Frontal cortex (tissue), 4 donors: ENCODE results near the gene RASGRF2. TPM values are rescaled to one million over a fixed set of nuclear protein-coding genes. Genes with fewer than 3 reads are reported as not detected.
"Not testable (repeated sequence)": the region's sequence is repeated elsewhere in the genome, so short reads cannot be mapped to it uniquely, and the experiment has no call there.

Experiments used
- DNase-seq, 2 donors: peaks; one replicate each; pipeline ENCODE4 v3.0.0; 2012; ENCODE audit warnings: low spot score in 2 of 2
- FAIRE-seq: peaks from 2 replicates; lab custom pipeline; 2012; peaks lifted over from hg19 to GRCh38; lab: Jason Lieb, UNC
- total RNA-seq: library from RNA; depleted of rRNA; stranded (reverse); fragments of >200 nt; gene quantifications from one replicate; pipeline ENCODE4 v1.2.3, GENCODE V29; 2014
- donor health status: control.
- donor health status: control.
- donor health status: control.

RASGRF2 gene
- total RNA-seq, 1 donor from 2014 or later: 12.2 TPM

DNA sequence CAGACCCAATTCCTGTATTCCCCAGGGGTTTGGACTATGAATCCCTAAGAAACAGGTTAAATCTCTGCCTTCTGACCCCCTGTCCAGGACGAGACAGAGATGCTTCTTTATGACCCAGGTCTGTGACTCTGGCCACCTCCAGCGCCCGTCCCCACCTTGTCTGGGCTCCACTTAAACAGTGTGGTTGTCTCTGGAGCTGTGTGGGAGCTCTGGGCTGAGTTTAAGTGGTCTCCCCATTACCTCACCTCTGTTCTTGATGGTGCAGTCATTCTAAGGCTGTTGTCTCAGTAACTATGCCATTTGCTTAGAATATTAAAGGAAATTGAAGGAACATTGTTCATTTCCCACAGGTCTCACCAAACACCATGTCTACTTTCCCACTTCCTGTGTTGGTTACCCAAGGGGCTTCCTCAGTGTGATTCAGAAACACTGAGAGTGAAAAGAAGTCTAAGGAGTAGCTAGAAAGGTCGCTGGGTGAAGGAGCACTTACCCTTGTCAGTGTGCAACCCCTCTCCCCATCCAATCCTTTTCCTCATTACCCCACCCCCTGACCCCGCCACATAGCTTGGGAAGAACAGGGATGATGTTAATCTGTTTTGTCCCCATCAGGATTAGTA is 145.2 kb downstream of the RASGRF2 start:
- FAIRE-seq: no peak
- DNase-seq: no peak

DNA sequence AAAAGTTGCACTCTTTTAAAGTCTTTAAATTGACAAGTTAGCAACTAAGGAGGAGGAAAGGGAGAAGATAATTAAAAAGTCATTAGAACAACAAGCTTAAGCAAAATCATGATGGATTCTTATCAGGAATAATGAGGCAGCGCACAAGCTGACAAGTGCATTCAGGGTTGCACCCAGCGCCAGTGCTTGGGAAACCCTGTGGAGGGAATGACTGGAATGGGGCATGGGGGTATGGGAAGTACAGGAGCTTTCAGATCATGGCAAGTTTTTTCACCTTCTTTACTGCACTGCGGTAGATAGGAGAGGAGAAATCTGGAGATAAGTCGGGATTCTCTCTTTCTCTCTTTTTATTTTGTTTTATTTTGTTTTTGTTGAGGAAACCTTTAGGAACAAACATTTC is 155.1 kb downstream of the RASGRF2 start:
- DNase-seq: no peak
- no peak for FAIRE-seq

DNA sequence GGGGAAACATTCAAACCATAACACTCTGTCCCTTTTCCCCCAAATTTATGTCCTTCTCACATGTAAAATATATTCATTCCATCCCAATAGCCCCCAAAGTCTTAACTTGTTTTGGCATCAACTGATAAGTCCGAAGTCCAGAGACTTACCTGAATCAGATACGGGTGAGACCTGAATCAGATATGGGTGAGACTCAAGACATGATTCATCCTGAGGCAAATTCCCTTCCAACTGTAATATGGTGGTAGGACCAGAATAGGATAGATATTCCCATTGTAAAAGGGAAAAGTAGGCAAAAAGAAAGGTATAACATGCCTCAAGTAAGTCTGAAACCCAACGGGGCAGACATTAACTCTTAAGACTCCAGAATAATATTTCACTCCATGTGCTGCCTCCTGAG is 157.4 kb downstream of the RASGRF2 start:
- DNase-seq (no peak), FAIRE-seq (no peak)

DNA sequence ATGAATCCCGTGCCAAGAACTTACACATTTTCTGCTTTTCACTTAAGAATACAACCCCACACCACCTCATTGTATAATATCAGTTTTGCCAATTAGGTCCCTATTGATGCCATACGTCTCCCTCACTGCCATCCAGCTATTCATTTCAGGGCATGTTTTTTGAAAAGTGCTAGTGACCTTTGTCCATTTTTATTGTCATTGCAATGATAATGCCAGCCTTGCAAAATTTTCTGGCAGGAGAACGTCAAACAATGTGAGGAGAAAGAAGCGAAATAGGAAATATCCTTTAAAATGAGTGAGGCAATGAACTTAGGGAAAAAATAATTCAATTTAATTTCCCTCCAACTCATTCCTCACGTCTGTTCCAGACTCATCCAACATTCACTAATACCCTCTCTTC is 161.1 kb downstream of the RASGRF2 start:
- DNase-seq: no peak
- FAIRE-seq: no peak

DNA sequence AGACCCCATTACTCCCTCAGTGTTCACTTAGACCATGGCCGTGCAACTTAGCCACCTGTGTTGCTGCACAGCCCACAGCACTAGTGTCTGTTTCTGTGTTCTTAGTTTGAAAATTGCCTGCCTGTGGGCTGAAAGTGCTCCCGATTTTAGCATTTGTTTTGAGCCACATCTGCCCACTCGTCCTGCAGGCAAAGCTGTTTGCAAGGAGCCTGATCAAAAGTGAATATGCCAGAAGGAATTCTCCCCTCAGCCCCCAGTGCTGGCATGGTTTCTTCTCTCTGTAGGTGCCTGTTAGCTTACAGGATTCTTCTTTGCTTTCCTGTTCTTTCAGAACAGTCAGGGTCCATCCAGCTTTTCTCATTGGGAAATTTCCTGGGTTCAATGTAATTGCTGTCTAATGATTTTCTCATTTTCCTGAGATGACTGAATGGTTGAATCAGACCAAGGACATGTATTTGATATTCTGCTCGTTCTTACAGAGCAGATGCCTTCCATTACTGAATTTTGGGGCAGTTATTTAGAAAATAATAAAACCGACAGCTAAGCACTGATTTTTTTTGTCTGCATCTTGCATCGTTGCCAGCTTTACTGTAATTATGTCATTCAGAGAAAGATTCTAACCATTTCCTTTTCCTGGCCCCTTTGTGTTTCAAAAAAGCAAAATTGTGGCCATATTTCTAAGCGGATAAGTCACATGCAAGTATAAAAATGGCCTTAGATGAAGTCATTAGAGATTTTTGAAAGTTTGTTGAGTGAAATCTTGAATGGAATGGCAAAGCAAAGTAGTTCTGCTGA is 161.9 kb downstream of the RASGRF2 start:
- FAIRE-seq: no peak
- no peak for DNase-seq

DNA sequence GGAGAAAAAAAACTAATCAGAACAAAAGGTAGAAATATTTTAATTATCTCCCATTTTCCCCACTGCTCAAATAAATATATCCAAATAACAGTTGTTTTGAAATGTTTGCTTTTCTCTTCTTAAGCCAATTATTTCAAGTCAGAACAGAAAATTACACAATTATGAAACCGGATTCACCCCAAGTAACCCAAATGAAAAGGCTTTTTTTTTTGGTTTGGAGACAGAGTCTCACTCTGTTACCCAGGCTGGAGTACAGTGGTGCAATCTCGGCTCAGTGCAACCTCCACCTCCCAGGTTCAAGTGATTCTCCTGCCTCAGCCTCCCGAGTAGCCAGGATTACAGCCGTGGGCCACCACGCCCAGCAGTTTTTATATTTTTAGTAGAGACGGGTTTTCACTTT is 164.5 kb downstream of the RASGRF2 start:
- DNase-seq, FAIRE-seq: not testable (repeated sequence)

DNA sequence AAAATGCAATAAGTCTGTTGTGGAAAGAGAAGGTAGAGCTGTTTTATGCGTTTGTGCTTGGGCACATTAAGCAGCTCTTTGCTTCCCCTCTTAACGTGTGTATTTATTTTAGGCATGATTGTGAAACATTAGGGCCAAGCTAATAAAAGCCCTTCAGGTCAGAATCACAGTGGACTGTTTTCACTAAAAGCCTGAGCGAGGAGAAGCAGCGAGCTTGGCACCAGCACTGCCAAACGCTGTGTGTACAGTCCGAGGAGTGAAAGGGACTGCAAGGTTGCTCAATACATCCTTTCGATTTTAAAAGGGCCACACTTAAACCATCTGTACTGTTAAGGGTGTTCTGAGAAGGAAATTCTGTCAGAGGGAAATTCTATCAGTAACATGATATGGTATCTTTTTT is 165.8 kb downstream of the RASGRF2 start:
- DNase-seq (no peak), FAIRE-seq (no peak)

DNA sequence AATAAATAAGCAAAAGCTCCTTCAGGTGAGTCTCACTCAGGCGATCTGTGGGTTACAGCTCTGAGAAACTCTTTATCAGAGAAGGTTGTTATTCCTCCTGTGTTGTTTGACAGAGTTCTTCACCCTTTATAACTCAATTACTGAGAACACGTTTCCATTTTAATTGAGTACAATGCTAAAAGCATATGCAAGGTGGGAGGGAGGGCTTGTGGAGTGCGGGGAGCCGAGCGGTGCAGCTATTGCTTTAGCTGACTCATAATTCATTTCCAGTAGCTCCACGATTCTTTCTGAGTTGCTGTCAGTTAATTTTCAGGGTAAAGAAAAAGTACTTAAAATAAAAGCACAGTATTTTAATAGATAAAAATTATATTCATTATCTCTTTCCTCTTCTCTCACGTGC is 168.3 kb downstream of the RASGRF2 start:
- FAIRE-seq (no peak), DNase-seq (no peak)

DNA sequence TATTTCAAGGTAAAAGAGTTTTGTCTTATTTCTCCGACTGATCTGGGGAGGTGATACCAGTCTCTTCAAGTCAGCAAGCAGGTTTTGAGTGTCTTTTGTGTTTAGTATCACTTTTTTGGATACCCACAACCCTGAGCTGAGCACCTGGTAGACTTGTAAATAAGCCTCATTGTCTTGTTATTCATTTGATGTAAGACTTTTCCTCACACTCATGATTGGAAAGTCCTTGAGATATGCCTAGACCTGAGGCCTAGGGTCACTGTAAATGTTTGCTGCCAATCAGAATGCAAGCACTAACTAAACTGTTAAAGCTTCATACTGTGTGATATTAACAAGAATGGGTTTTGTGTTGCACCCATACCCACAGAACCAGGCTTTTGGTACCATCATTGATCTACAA is 172.2 kb downstream of the RASGRF2 start:
- FAIRE-seq (no peak), DNase-seq (no peak)

DNA sequence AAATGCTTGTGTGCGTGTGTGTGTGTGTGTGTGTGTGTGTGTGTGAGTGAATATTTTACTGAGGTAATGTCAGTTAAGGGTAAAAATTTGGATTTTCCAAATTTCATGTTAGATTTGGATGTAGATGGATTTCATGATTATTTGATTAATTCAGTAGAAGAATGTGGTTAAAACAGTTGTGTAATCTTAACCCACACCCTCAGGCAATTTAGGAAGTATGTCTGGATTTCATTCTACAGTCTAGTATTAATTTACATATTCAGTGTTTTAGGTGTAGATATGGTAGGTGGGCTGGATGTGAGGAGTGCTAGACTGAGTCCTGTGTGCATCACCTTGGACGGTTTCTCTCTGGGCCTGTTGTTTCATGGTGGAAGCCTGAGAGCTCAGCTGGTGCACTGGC is 173.9 kb downstream of the RASGRF2 start:
- FAIRE-seq: no peak
- DNase-seq: no peak

DNA sequence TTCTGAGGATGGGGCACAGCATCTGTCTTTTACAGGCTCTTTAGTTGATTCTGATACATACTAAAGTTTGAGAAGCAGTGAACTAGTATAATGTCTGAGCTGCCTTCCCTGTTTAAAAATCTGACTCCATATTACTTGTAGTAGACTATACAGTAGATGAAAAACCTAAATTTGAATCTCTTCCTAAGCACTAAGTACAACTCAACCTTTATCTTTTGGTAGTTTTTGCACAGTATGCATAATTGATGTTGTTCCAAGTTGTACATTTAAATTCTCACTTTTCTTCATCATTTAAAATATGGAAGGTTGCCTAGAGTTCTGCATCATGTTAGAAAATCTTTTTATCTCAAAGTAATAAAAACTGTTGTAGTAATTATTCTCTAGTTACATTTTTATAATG is 174.4 kb downstream of the RASGRF2 start:
- FAIRE-seq (no peak), DNase-seq (no peak)

DNA sequence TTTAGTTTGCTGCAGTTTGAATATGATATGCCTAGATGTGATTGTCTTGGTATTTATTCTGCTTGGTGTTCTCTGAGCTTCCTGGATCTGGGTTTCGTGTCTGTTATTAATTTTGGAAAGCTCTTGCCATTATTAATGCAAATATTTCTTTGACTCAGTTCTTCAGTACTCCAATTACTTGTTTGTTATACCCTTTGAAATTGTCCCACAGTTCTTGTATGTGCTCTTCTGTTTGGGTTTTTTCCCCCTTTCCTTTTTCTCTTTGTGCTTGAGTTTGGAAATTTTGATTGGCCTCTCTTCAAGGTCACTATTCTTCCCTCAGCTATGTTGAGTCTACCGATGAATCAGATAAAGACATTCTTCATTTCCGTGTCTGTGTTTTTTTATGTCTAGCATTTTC is 176.4 kb downstream of the RASGRF2 start:
- FAIRE-seq: no peak
- no peak for DNase-seq

DNA sequence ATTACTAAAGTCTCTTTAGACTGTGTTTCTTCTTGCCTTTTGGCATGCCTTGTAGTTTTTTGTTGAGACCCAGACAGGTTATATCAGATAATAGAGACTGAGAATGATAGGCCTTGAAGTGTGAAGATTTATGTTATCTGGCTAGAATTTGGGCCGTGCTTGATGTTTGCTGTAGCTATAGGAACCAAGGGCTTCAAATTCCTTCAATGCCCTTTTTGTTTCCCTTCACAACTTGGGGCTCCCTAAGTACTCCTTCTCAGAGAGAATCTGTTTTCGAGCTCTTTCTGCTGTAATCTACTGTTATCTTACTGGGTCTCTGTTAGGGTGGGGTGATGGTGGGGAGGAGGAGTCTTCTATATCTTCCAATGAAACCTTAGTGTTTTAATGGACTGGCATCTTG is 177.7 kb downstream of the RASGRF2 start:
- DNase-seq (no peak), FAIRE-seq (no peak)

DNA sequence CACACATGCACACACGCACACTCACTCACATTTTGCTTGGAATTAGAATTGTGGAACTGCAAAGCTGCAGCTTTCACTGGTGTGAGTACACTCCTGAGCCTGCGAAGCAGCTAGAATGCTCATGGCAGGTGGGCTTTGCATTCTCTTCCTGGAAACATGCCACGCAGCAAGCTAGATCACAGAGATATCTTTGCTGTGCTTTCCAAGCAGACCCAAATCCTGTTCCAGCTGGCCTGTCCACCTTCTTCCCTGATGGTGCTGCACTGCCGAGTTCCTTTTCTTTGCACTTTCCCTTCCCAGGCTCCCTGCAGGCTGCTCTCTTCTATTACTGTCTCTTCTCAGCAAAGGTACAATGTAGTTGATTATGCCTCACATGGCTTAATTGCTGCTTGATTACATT is 180.3 kb downstream of the RASGRF2 start:
- no peak for DNase-seq

DNA sequence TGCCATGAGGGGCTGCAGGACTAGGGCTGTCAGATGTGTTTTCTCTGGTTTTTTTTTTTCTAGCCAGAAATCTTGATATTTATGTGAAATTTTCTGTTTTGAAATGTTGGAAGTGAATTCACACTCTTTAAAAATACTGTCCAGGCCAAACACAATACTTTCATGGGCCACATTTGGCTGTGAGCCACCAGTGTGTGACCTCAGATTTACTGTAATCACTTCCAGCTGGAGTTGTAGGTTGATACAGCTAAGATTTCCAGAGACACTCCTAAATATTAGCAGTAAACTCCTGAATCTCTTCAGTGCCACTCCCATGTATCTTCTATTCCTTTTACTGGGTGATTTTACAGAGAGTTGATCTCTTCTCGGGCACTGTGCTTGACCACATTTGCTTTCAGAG is 180.8 kb downstream of the RASGRF2 start:
- no peak for FAIRE-seq
- no peak for DNase-seq

More for the DNA sequence above, 180.3 kb downstream of the RASGRF2 start:
- FAIRE-seq: no peak

DNA sequence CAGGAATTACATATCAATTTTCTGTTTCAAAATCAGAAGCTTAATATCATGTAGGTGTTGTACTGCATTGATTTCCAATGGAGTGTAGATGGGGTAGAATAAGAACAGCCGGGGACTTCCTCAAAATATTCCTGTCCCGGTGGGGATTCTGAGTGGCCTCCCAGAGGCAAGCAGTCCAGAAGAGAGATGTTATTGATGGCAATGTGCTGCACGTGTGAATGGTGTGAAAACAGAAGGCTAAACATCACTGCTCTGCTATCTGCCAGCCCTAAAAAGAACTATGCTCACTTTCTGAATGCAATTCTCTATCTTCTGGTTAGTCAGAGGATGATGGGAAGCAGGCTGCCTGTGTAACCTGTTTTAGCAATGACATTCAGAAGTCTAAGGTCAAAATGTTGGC is 181.9 kb downstream of the RASGRF2 start:
- DNase-seq (no peak), FAIRE-seq (no peak)

DNA sequence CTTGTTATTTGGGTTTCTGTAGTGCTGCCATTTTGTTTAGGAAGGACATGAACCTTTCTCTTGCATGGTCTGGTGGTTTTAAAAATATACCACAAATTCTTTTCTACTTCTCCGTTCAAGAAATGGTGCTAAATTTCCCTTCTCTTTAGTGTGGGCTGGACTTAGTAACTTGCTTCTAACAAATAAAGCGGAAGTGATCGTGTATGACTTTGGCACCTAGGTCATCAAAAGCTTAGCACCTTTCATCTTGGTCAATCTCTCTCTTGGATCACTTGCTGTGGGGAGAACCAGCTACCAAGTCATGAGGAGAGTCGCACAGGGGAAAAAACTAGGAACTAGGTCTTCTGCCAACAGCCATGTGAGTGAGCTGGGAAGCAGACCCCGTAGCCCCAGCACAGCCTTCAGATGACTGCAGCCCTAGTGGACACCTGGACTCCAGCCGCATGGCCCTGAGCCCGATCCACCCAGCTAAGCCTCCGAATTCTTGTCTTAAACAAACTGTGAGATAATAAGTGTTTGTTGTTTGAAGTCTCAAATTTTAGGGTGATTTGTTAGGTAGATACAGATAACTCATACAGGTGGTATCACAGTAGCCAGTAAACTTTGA is 185.3 kb downstream of the RASGRF2 start:
- no peak for DNase-seq
- no peak for FAIRE-seq

DNA sequence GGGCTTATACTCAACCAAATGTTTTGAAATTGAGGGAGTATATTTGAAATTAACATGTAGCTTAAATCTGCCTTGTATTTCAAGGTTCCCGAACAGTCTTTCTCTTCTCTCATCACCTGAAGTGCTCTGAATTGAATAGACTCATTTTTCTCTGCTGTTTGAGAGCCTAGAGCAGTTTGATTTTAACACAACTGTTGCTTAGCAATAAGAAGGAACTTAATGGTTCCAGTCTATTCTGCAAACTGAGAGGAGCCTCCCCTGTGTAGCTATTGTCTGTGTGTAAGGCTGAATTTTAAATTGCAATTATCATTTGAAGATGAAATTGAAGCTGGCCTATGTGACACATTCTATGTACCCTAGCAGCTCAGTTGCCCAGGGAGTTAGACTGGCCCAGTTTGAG is 185.9 kb downstream of the RASGRF2 start:
- no peak for DNase-seq
- FAIRE-seq: no peak

DNA sequence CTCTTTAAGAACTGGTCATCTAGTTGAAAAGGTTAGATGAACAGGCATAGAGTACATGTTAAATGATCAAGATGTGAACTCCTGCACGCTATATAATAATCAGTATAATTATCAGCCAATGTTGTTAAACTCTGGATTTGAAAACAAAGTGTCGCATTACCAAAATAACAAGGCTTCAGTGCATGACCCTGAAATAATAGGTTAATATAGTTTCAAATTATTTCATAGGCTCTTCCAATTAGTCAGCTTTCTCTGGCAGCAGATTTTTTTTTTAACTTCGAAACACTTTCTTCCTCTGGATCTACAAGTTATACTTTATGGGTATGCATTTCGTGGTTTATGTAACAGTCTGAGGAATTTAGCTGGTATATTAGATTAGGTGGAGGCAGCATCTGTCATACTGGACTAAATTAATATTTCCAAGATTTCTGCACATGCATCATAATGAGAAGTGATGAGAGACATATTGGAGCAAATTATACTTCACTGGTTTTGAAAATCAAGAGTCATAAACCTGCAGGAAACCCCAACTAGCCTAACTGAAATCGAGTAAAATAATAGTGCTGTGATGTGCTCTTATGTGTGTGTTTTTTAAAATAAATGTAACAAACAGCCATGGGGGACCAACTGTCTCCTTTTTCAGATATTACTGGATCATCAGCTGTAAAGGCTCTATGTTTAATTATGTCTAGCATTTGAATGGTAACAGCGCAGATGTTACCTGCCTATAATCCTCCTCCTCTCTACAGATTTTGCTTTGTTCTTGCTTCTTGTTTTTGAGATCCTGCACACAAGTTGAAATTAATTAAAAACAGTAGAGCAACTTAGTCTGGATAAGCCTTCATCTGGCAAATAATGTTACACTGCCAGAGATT is 187.1 kb downstream of the RASGRF2 start:
- FAIRE-seq (no peak), DNase-seq (no peak)

DNA sequence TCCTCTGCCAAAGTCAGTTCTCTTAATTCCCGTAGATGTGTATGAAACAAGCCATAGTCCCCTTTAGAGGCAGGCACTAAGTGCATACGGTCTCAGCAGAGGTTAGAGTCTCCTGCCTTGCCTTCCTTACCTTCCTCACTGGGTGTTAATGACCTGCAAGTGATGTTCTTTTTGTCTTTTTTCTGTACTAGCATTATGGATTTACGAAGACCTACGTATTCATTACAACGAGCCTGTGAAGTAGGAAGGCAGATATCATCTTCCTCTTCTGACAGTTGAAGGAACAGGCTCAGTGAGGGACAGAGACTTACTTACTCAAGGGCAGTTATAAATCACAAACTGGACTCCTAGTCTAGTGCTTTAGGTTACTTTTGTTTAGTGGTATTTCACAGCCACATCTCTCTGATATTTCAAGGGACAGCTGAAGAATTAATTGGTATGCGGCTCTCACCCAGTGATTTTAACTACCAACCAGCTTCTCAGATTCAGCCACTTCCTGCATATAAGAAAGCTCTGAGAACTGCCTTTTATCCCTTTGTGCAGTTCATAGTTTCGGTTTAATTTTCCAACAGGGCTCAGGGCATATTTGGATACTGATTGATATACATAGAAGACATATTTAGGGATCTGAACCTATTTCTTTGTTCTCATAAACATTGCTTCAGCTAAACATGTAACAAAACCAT is 187.9 kb downstream of the RASGRF2 start:
- DNase-seq (no peak), FAIRE-seq (no peak)
